SH-SY5Y (cell line): Measurements from ENCODE around the gene SLC25A36.

Experiments used
- GATA2 ChIP-seq: IDR thresholded peaks from 2 replicates; pipeline ENCODE4 v1.6.1; 2011; ENCODE audit warnings: mild to moderate bottlenecking, low read depth, low read length
- GATA3 ChIP-seq: IDR thresholded peaks from 2 replicates; pipeline ENCODE4 v1.6.1; 2011; ENCODE audit warnings: low read depth, mild to moderate bottlenecking, low read length, moderate library complexity

DNA sequence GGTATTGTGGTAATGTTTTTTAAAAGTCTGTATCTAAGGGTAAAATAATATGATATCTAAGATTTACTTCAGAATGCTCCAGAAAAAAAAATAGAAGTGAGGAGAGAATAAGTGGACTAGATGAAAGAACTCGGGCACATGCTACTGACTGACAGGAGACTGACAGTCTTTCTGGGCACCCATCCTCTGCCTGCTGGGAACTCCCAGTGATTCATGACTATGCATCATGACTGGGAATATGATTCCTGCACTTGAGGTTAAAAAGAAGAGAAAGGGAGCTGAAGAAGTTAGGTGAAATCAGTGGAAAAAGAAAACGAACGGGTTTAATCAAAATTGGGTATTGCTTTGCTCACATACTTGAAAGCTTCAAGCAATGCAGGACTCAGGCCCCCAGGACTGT, 73.8 kb downstream of the SLC25A36 start:
- no peak for TF ChIP-seq GATA2
- TF ChIP-seq GATA3, result no peak
